Activated T-cell treated with anti-CD3 and anti-CD28 coated beads, Interleukin-2, amount 50 U/mL, for 4 hours (primary cell): ENCODE results near the gene CENPX. TPM values are rescaled to one million over a fixed set of nuclear protein-coding genes. Genes with fewer than 3 reads are reported as not detected.

ENCODE experiments used
- ATAC-seq, 2 donors: fragments of 200-7000 bp; cut with Tn5 transposase; one replicate each; pipeline ENCODE4 v1.10.0; 2021
- DNase-seq: peaks from one replicate; pipeline ENCODE4 v3.0.0-alpha.2; 2020
- H3K27me3 Mint-ChIP-seq: one replicate; pipeline ENCODE4 v1.8.0; 2021; ENCODE audit warnings: low read depth, mixed read lengths
- H3K36me3 Mint-ChIP-seq: one replicate; pipeline ENCODE4 v1.8.0; 2022; ENCODE audit warnings: mixed read lengths; ENCODE audit not compliant: insufficient read depth
- H3K4me1 Mint-ChIP-seq: one replicate; pipeline ENCODE4 v1.8.0; 2021; ENCODE audit warnings: low read depth, mixed read lengths
- H3K4me3 Mint-ChIP-seq: one replicate; pipeline ENCODE4 v1.8.0; 2021; ENCODE audit warnings: mild to moderate bottlenecking, moderate library complexity, mixed read lengths
- H3K9me3 Mint-ChIP-seq: one replicate; pipeline ENCODE4 v1.8.0; 2021; ENCODE audit warnings: mixed read lengths
- total RNA-seq, 3 donors: library from RNA; stranded (reverse); gene quantifications; one replicate each; pipeline ENCODE4 v1.2.1, GENCODE V29; 2021

The CENPX gene
- total RNA-seq, 3 donors from 2014 or later, result 145 to 189 (median 183) TPM

DNA sequence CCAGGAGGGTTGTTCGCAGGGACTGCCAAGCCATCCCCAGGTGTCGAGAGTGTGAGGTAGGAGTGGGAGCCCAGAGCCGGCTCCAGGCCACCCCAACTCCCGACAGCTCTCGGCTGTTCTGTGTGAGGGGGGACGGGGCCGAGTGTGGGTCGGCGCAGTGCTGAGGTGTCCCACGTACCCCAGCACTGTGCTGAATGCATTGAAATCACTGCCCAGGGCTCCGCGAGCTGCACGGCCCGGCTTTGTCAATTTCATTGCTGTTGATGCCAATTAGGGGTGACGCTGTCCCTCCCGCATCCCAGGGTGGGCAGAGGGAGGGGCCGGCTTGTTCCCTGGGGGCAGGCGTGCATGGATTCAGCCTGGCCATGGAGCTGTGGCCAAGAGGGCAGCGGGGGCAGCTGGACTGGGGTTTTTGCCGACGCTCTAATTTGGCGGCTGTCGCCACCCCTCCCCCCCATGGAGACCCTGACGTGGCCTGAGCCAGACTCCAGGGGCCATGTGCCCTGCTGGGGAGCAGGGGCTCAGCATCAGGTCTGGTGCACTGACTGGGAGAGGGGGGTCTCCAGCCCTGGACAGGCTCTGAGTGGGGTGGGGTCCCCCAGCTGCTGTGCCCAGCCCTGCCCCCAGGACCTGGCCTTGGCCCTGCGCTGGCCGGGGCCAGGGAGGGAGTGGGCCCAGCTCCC, 14.3 kb downstream of the CENPX start:
- DNase-seq, result no peak
- Mint-ChIP-seq H3K9me3 (no peaks in the 10 kb centered on the region), H3K36me3 (no peaks in the 10 kb centered on the region), H3K4me3 (no peak overlapping the region), H3K27me3 (no peaks in the 10 kb centered on the region), H3K4me1 (no peaks in the 10 kb centered on the region)
- ATAC-seq, result no peak

DNA sequence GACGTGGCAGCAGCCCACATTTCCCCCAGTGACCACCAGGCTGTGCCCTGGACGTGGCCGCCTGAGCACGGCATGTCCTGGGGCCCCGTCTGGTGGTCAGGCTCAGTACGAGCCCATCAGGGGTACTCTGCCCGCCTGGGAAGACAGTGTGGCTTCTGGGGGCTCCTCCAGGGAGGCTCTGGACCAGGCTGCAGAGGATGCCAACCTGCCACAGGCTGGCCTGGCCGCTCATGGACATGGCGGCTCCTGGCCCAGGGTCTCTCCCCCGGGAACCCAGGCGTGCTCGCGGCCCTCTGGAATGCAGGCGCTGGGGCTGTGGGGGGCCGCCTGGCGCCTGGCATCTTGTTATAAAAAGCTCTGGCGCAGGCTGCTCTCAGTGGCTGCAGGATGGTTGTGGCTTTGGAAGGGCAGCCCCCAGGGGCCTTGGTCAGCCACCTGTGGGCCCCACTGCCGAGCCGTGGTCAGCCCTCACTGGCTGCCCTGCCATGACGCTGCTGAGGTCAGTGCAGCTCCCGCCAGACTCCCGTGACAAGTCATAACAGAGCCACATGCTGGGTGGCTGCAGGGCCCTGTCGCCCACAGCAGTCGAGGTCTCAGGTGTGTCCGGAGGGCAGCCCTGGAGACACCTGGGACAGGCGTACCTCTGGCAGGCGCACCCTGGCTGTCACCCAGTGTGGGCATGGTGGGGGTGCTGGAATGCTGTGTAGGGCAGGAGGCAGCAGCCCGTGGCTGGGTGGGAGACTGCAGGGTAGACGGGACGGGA, 15.0 kb downstream of the CENPX start:
- no peaks in the 10 kb centered on the region for H3K36me3 Mint-ChIP-seq
- H3K4me3 Mint-ChIP-seq, result no peak overlapping the region

DNA sequence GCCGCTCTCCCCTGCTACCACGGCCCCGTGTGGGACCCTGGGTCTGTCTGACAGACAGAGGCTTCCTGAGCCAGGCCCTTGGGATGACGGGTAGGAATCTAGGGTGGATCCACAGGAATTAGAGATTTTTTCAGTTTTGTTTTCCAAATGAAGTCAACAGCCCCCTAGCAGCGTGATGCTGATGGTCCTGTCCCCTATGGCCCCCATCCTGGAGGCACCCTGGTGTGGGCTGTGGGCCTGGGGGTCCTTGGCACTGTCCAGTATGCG, 15.5 kb downstream of the CENPX start:
- ATAC-seq (no peak), DNase-seq (no peak)
- Mint-ChIP-seq H3K27me3 (no peaks in the 10 kb centered on the region), H3K36me3 (no peaks in the 10 kb centered on the region), H3K4me1 (no peaks in the 10 kb centered on the region), H3K9me3 (no peaks in the 10 kb centered on the region), H3K4me3 (no peak overlapping the region)

More for the DNA sequence above, 15.0 kb downstream of the CENPX start:
- no peaks in the 10 kb centered on the region for H3K4me1 Mint-ChIP-seq
- H3K27me3 Mint-ChIP-seq, result no peaks in the 10 kb centered on the region
- ATAC-seq (no peak), DNase-seq (no peak)
- H3K9me3 Mint-ChIP-seq, result no peaks in the 10 kb centered on the region

- ATAC-seq, result no peak
- Mint-ChIP-seq H3K27me3 (no peaks in the 10 kb centered on the region), H3K9me3 (no peaks in the 10 kb centered on the region), H3K4me3 (no peak overlapping the region), H3K36me3 (no peaks in the 10 kb centered on the region), H3K4me1 (no peaks in the 10 kb centered on the region)
- DNase-seq, result no peak
Measured at GRCh38 chr17:82006468-82007227, 16.0 kb downstream of the CENPX start.

DNA sequence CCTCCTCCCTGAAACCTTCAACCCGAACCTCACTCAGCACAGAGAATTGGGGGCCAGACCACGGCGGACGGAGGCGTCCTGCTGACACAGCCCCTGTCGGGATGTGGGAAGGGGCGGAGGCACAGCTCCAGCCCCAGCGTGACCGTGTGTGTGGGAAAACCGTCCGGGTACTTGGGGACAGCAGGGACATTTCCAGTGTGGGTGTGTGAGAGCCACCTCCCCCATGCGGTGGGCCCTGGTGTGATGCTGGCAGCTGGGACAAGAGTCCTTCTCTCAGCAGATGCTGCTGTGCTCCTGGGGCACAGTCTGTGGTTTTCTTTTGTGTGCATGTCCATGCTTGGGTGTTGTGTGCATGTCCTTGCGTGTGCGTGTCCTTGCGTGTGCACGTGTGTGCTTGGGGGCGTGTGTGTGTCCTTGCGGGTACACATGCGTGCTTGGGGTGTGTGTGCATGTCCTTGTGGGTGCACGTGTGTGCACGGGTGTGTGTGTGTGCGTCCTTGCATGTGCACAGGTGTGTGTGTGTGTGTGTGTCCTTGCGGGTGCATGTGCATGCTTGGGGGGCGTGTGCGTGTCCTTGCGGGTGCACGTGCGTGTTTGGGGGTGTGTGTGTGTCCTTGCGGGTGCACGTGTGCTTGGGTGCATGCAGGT, 16.9 kb downstream of the CENPX start:
- no peaks in the 10 kb centered on the region for H3K9me3 Mint-ChIP-seq
- DNase-seq, result no peak
- H3K36me3 Mint-ChIP-seq, result no peaks in the 10 kb centered on the region
- no peak for ATAC-seq
- no peaks in the 10 kb centered on the region for H3K4me1 Mint-ChIP-seq
- no peak overlapping the region for H3K4me3 Mint-ChIP-seq
- H3K27me3 Mint-ChIP-seq, result no peaks in the 10 kb centered on the region

DNA sequence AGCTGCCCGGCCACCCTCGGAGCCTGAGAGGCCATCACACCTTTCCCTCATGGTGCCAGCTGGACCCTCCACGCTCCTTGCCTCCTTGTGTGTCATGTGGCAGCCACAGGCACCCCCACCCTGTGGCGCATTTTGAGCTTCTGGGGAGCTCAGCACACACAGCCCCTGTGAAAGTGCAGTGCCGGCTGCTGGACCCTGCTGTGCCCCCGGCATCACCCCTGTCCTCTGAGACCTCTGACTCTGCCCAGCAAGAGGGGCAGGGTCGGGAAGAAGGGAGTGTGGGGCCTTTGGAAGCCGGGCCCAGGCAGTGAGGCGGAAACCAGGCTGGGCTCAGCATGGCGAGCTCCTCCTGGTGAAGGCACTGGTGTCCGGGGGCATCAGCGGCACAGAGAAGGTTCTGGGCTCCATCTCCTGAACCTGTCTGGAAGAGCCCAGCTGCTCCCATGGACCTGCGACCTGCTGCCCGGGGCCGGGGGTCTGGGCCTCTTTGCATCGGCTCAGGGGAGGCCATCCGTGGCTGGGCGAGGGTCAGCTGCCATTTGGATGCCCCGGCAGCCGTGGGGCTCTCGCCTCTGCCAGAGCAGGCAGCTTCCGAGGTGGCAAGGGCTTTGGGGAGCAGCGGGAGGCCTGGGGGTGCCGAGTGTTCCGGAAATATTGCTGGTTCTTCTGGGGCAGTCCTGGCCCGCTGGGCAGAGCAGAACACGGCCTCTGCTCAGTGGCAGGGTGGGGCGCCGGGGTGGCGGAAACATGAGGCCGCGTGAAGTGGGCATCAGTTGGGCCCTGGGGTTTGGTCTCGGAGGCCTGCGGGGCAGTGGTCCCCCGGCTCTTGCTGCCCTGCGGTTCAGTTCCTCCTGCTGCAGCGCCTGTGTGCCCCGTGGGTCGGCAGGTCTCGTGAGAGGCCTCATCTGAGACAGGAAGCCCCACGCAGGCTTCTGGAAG, 17.9 kb downstream of the CENPX start:
- ATAC-seq (no peak), DNase-seq (no peak)
- H3K27me3 Mint-ChIP-seq, result no peaks in the 10 kb centered on the region
- H3K9me3 Mint-ChIP-seq, result no peaks in the 10 kb centered on the region
- H3K4me1 Mint-ChIP-seq, result no peaks in the 10 kb centered on the region
- no peaks in the 10 kb centered on the region for H3K36me3 Mint-ChIP-seq
- H3K4me3 Mint-ChIP-seq, result no peak overlapping the region

- Mint-ChIP-seq H3K4me3 (no peak overlapping the region), H3K4me1 (no peaks in the 10 kb centered on the region), H3K27me3 (no peaks in the 10 kb centered on the region), H3K36me3 (no peaks in the 10 kb centered on the region), H3K9me3 (no peaks in the 10 kb centered on the region)
- DNase-seq, result no peak
- peak; percentile 65 to 83 for ATAC-seq
Measured at GRCh38 chr17:82003411-82004381, 19.0 kb downstream of the CENPX start.

DNA sequence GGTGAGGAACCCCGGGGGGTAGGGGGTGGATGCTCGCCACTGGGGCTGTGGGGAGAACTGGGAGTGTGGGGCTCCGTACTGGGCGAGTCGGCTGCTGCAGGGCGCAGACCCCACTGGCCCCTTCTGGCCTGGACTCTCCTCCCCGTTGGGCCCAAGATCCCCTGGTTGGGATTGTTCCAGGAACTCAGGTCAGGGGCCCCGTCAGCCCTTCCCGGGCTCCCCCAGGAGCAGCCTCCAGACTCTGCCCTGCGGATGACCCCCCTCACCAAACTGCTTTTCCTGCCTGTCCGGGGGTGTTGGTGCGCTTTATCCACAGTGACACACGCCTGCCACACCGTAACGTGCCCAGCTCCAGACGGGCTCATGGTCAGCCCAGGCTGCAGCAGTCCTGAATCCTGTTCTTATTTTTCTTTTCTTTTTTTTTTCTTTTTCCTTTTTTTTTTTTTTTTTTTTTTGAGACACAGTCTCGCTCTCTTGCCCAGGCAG, 21.1 kb downstream of the CENPX start:
- H3K4me3 Mint-ChIP-seq, result no peak overlapping the region
- no peaks in the 10 kb centered on the region for H3K9me3 Mint-ChIP-seq
- H3K36me3 Mint-ChIP-seq, result no peaks in the 10 kb centered on the region
- DNase-seq (no peak), ATAC-seq (no peak)
- H3K27me3 Mint-ChIP-seq, result no peaks in the 10 kb centered on the region
- no peaks in the 10 kb centered on the region for H3K4me1 Mint-ChIP-seq

DNA sequence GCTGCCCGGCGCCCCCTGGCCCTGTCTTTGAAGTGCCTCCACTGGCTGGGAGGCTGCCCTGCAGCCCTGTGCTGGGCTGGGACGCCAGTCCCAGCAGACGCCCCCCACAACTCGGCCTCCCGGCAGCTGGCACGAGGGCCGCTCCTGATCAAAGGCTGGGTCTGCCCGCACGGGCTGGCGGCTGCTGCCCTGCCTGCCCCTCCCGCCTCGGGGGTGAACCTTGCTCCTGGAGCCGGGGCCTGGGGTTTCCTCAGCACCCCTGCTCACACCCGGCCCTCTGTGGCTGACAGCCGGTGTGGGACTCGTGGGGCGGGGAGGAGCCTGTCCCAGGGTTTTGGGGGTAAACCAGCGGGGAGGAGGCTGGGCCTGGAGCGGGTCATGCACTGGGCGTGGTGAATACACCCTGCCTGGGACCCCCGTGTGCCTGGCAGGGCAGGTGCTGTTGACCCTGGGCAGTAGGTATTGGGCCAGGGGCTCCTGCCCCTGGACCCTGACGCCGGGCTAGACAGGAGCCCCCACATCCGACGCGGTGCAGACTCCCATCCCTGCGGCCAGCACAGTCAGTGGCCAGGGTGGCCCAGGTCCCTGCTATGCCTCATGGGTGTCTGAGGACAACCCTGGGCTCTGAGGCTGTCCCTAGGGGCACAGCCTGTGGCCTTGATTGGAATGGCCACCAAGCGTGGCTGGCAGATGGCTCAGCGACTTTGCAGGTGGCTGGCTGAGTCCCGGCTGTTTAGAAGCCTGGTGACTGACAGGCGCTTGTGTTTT, 21.7 kb downstream of the CENPX start:
- no peaks in the 10 kb centered on the region for H3K27me3 Mint-ChIP-seq
- DNase-seq, result no peak
- H3K9me3 Mint-ChIP-seq, result no peaks in the 10 kb centered on the region
- no peaks in the 10 kb centered on the region for H3K4me1 Mint-ChIP-seq
- no peak for ATAC-seq
- H3K4me3 Mint-ChIP-seq, result no peak overlapping the region
- H3K36me3 Mint-ChIP-seq, result no peaks in the 10 kb centered on the region

DNA sequence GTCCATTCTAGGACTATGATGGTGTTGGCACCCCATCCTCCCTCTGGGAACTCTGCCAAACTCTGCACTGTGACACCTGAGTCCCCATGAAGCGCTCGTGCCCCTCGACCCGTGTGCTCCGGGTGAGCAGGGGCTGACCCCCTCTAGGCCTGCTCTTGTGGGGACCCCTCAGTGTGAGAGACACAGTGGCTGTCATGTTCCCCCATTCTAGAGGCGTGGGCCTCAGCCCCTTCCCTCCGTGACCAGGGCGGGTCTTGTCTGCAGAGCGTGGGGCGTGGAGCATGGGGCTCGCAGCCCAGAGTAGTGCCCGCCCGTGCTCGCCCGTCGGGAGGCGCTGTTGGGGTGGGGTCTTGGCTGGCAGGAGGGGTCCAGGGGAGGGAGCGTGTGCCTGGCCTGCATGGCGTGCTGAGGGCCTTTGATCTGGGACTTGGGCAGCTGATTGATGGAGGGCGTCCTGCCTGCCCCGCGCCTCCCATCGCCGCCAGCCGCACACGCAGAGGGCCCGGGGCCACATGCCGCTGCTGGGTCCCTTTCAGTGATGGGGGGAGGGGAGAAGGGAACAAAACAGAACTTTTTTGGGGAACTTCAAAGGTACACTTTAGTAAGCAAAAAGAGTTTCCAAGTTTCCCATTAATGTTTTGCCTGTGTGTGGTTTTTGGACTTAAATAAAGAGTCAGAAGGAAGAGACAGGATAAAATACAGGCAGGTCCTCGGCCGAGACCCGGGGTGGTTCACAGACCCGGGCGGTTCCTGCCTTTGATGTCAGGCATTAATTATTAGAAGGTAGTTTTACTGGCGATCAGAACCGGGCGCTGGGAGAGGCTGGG, 22.5 kb downstream of the CENPX start:
- H3K4me1 Mint-ChIP-seq, result no peaks in the 10 kb centered on the region
- no peak for ATAC-seq
- H3K27me3 Mint-ChIP-seq, result no peaks in the 10 kb centered on the region
- DNase-seq, result no peak
- no peak overlapping the region for H3K4me3 Mint-ChIP-seq
- no peaks in the 10 kb centered on the region for H3K36me3 Mint-ChIP-seq
- no peaks in the 10 kb centered on the region for H3K9me3 Mint-ChIP-seq

GRCh38 chr17:81999587-81999975, 23.1 kb downstream of the CENPX start:
- H3K4me3 Mint-ChIP-seq, result no peak overlapping the region
- no peaks in the 10 kb centered on the region for H3K27me3 Mint-ChIP-seq

More at GRCh38 chr17:81999587-81999975, 23.1 kb downstream of the CENPX start:
- Mint-ChIP-seq H3K4me1 (no peaks in the 10 kb centered on the region), H3K9me3 (no peaks in the 10 kb centered on the region), H3K36me3 (no peaks in the 10 kb centered on the region)
- DNase-seq, result no peak
- no peak for ATAC-seq
